ENCODE data around the gene ABAT. TPM values are rescaled to one million over a fixed set of nuclear protein-coding genes. Genes with fewer than 3 reads are reported as not detected.
A peak's percentile ranks its signal among the peaks of the same experiment; 100 is the strongest.
"Not testable (repeated sequence)": the region's sequence is repeated elsewhere in the genome, so short reads cannot be mapped to it uniquely, and the experiment has no call there.

ABAT gene
- total RNA-seq, 1 donor from 2014 or later: 2.6 TPM

GRCh38 chr16:8730335-8730915, 56.0 kb downstream of the ABAT start:
- DNase-seq: no peak
- intact Hi-C loops (cut with micrococcal nuclease): no loop called here
- peak; percentile 71 for ATAC-seq

GRCh38 chr16:8733849-8734540, 59.6 kb downstream of the ABAT start:
- DNase-seq: no peak
- intact Hi-C loops (cut with micrococcal nuclease): no loop called here
- ATAC-seq: no peak

- intact Hi-C loops (cut with micrococcal nuclease): no loop called here
- ATAC-seq (no peak), DNase-seq (no peak)
Measured at GRCh38 chr16:8735574-8735973, 61.2 kb downstream of the ABAT start.

GRCh38 chr16:8736123-8736668, 61.8 kb downstream of the ABAT start:
- DNase-seq: no peak
- ATAC-seq: no peak
- intact Hi-C loops (cut with micrococcal nuclease): no loop called here

GRCh38 chr16:8739151-8739550, 64.7 kb downstream of the ABAT start:
- no peak for DNase-seq
- ATAC-seq: no peak
- intact Hi-C loops (cut with micrococcal nuclease): no loop called here

GRCh38 chr16:8739989-8740704, 65.7 kb downstream of the ABAT start:
- ATAC-seq: no peak
- intact Hi-C loops (cut with micrococcal nuclease): no loop called here

GRCh38 chr16:8740775-8741355, 66.4 kb downstream of the ABAT start:
- intact Hi-C loops (cut with micrococcal nuclease): no loop called here
- DNase-seq (peak; percentile 43), ATAC-seq (peak; percentile 96)

More at GRCh38 chr16:8739989-8740704, 65.7 kb downstream of the ABAT start:
- DNase-seq: no peak

GRCh38 chr16:8741636-8742035, 67.2 kb downstream of the ABAT start:
- DNase-seq: no peak
- no peak for ATAC-seq
- intact Hi-C loops (cut with micrococcal nuclease): no loop called here

GRCh38 chr16:8742068-8742467, 67.7 kb downstream of the ABAT start:
- ATAC-seq (peak; percentile 62), DNase-seq (no peak)
- intact Hi-C loops (cut with micrococcal nuclease): no loop called here

GRCh38 chr16:8748944-8749343, 74.5 kb downstream of the ABAT start:
- DNase-seq; intact Hi-C loops (cut with micrococcal nuclease); ATAC-seq: not testable (repeated sequence)

- DNase-seq (no peak), ATAC-seq (peak; percentile 79)
- intact Hi-C loops (cut with micrococcal nuclease): no loop called here
Measured at GRCh38 chr16:8751481-8752311, 77.3 kb downstream of the ABAT start.

- DNase-seq: no peak
- intact Hi-C loops (cut with micrococcal nuclease): no loop called here
- no peak for ATAC-seq
Measured at GRCh38 chr16:8752706-8753105, 78.3 kb downstream of the ABAT start.

- no peak for DNase-seq
- no peak for ATAC-seq
- intact Hi-C loops (cut with micrococcal nuclease): no loop called here
Measured at GRCh38 chr16:8753416-8754054, 79.1 kb downstream of the ABAT start.

- no peak for ATAC-seq
- DNase-seq: no peak
- intact Hi-C loops (cut with micrococcal nuclease): no loop called here
Measured at GRCh38 chr16:8756755-8757154, 82.3 kb downstream of the ABAT start.

- ATAC-seq (no peak), DNase-seq (no peak)
- intact Hi-C loops (cut with micrococcal nuclease): no loop called here
Measured at GRCh38 chr16:8758022-8758421, 83.6 kb downstream of the ABAT start.

GRCh38 chr16:8760021-8760420, 85.6 kb downstream of the ABAT start:
- ATAC-seq: no peak
- intact Hi-C loops (cut with micrococcal nuclease): no loop called here
- DNase-seq: no peak

- no peak for ATAC-seq
- intact Hi-C loops (cut with micrococcal nuclease): no loop called here
- DNase-seq: no peak
Measured at GRCh38 chr16:8761078-8761477, 86.7 kb downstream of the ABAT start.

- no peak for ATAC-seq
- intact Hi-C loops (cut with micrococcal nuclease): no loop called here
- DNase-seq: no peak
Measured at GRCh38 chr16:8762254-8762653, 87.8 kb downstream of the ABAT start.

GRCh38 chr16:8763083-8763482, 88.7 kb downstream of the ABAT start:
- no peak for DNase-seq
- intact Hi-C loops (cut with micrococcal nuclease): no loop called here
- ATAC-seq: no peak

All from left ventricle myocardium superior (tissue), 1 donor.